MCF 10A (cell line): Measurements from ENCODE around the gene ECE1. TPM values are rescaled to one million over a fixed set of nuclear protein-coding genes. Genes with fewer than 3 reads are reported as not detected.

Source experiments
- BruUV-seq: library from RNA; stranded (reverse); fragments of 400-500 nt; replicated peaks from 2 replicates; lab custom pipeline; 2021; lab: Mats Ljungman, UMichigan
- CTCF ChIA-PET: fragments of 300-600 bp; sonication (Branson Sonifier 250); formaldehyde crosslinking; extraction: SDS; loops from one replicate; lab custom pipeline; 2021; ENCODE audit warnings: antibody characterized with exemption, inconsistent platforms; lab: Yijun Ruan, JAX
- POLR2A ChIA-PET: fragments of 300-600, 350-650 bp; sonication (Branson Sonifier 250); formaldehyde crosslinking; extraction: SDS; loops from one replicate; lab custom pipeline; 2020; ENCODE audit warnings: antibody characterized with exemption, inconsistent platforms; lab: Yijun Ruan, JAX
- DNase-seq: peaks from one replicate; pipeline ENCODE4 v3.0.0-alpha.2; 2018; ENCODE audit not compliant: unreplicated experiment
- H3K27ac Mint-ChIP-seq: one replicate; pipeline ENCODE4 v1.8.0; 2022; ENCODE audit warnings: mild to moderate bottlenecking, low read depth, mixed read lengths; ENCODE audit not compliant: unreplicated experiment
- H3K27me3 Mint-ChIP-seq: one replicate; pipeline ENCODE4 v1.8.0; 2022; ENCODE audit warnings: mixed read lengths; ENCODE audit not compliant: insufficient read depth, unreplicated experiment
- H3K36me3 Mint-ChIP-seq: one replicate; pipeline ENCODE4 v1.8.0; 2022; ENCODE audit warnings: mild to moderate bottlenecking, moderate library complexity, mixed read lengths; ENCODE audit not compliant: insufficient read depth, unreplicated experiment
- H3K4me1 Mint-ChIP-seq: one replicate; pipeline ENCODE4 v1.8.0; 2022; ENCODE audit warnings: mixed read lengths; ENCODE audit not compliant: insufficient read depth, unreplicated experiment
- H3K4me3 Mint-ChIP-seq: one replicate; pipeline ENCODE4 v1.8.0; 2022; ENCODE audit warnings: mild to moderate bottlenecking, moderate library complexity, mixed read lengths; ENCODE audit not compliant: unreplicated experiment
- H3K9me3 Mint-ChIP-seq: one replicate; pipeline ENCODE4 v1.8.0; 2022; ENCODE audit warnings: mixed read lengths; ENCODE audit not compliant: unreplicated experiment
- CTCF ChIP-seq: fragments of 200-600 bp; IDR thresholded peaks from one replicate; pipeline ENCODE4 v1.8.0; 2022; ENCODE audit warnings: antibody characterized with exemption, mild to moderate bottlenecking; ENCODE audit not compliant: unreplicated experiment
- intact Hi-C: fragments of 100-400 bp; cut with micrococcal nuclease; formaldehyde crosslinking; loops from 2 replicates; pipeline ENCODE4 v1.14.1; 2022
- total RNA-seq: library from RNA; stranded (reverse); gene quantifications from 2 replicates; pipeline ENCODE4 v1.2.3, GENCODE V29; 2022

Gene ECE1
- total RNA-seq, 1 experiment from 2014 or later: 40.0 TPM

GRCh38 chr1:21258331-21259134 lies 31.7 kb downstream of the ECE1 start:
- peaks cover 23% of the 10 kb centered on the region for H3K36me3 Mint-ChIP-seq
- no peak for TF ChIP-seq CTCF
- CTCF ChIA-PET: interaction anchor here (0.6 to 8.6 kb wide), 5 partner anchors 11 to 484 kb away, joined by 3 to 180 read pairs (median 4); no protein-coding TSS in a partner anchor
- H3K4me3 Mint-ChIP-seq: no peak overlapping the region
- DNase-seq: no peak
- no peak overlapping the region for H3K27ac Mint-ChIP-seq
- intact Hi-C loops: loop anchor here (5.0 to 10.0 kb wide), 2 partner anchors 44 to 336 kb away; no protein-coding TSS in a partner anchor
- no TSS peak for BruUV-seq
- peaks cover 24% of the 10 kb centered on the region for H3K4me1 Mint-ChIP-seq
- H3K9me3 Mint-ChIP-seq: no peaks in the 10 kb centered on the region
- H3K27me3 Mint-ChIP-seq: no peaks in the 10 kb centered on the region
- POLR2A ChIA-PET: interaction anchor here (1.0 kb wide), 1 partner anchor 66 kb away, joined by 4 read pairs; no protein-coding TSS in a partner anchor

DNA sequence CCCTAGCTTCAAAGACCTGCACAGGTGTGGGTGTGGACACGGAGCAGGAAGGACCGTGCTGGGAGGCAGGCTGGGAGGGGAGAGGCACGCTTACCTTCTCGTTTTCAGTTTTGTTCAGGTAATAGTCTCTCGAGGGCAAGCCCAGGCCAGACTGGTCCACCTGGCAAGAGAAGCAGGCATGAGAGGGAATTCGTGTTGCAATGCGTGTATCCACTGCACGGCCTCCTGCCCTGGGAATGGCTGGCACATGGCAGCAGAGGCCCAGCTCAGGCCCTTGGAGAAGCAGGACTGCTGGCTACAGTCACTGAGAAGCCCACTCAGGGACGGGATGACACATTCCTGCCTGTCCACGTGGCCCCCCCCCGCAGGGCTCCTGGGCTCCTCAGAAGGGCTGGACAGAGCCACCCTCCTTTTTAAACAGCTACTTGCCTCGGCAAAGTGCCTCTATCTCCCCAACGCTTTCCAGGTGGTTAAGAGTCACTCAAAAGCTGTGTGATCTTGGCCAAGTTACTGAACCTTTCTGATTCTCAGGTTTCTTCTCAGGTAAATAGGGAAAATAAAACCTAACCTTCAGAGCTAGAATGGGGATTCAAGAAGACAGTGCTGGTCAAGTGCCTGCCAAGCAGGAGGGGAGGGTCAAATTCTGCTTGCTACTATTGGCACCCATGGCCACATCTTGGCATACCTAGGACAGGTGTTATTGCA lies 32.7 kb downstream of the ECE1 start:
- BruUV-seq: no TSS peak
- ChIA-PET POLR2A (no interaction called here), CTCF (interaction anchor here (0.6 to 8.6 kb wide), 6 partner anchors 11 to 110 kb away, joined by 3 to 180 read pairs (median 10); no protein-coding TSS in a partner anchor)
- DNase-seq: no peak
- intact Hi-C loops: loop anchor here (5.0 to 10.0 kb wide), 2 partner anchors 45 to 337 kb away; no protein-coding TSS in a partner anchor
- no peak overlapping the region for H3K4me3 Mint-ChIP-seq
- no peak overlapping the region for H3K27ac Mint-ChIP-seq
- no peak for TF ChIP-seq CTCF
- no peaks in the 10 kb centered on the region for H3K27me3 Mint-ChIP-seq
- H3K36me3 Mint-ChIP-seq: peaks cover 29% of the 10 kb centered on the region
- peaks cover 20% of the 10 kb centered on the region for H3K4me1 Mint-ChIP-seq
- H3K9me3 Mint-ChIP-seq: no peaks in the 10 kb centered on the region

- BruUV-seq: no TSS peak
- TF ChIP-seq CTCF: no peak
- ChIA-PET CTCF (interaction anchor here (1.1 to 8.6 kb wide), 8 partner anchors 12 to 111 kb away, joined by 3 to 180 read pairs (median 16); no protein-coding TSS in a partner anchor), POLR2A (no interaction called here)
- Mint-ChIP-seq H3K4me3 (no peak overlapping the region), H3K27ac (no peak overlapping the region), H3K27me3 (no peaks in the 10 kb centered on the region), H3K4me1 (peaks cover 20% of the 10 kb centered on the region), H3K36me3 (peaks cover 29% of the 10 kb centered on the region), H3K9me3 (no peaks in the 10 kb centered on the region)
- DNase-seq: no peak
- intact Hi-C loops: loop anchor here (5.0 to 10.0 kb wide), 2 partner anchors 46 to 338 kb away; no protein-coding TSS in a partner anchor
Observed at GRCh38 chr1:21256776-21257175, 33.5 kb downstream of the ECE1 start.
